GM13977 (cell line): ENCODE measurements around the gene OTOGL.

Experiments
- DNase-seq: peaks from one replicate; pipeline ENCODE4 v3.0.0; 2012; ENCODE audit warnings: low spot score
- in situ Hi-C: fragments of 300-500 bp; cut with MboI; formaldehyde crosslinking; loops from one replicate; pipeline ENCODE4 v1.12.0; 2022; ENCODE audit warnings: low sequenced_read_pairs, low pct_unique_long_range_greater_than_20kb, mixed read lengths, inconsistent platforms; ENCODE audit not compliant: unreplicated experiment
- TF ChIP-seq, protein P1 (sequence below): IDR thresholded peaks from 2 replicates; pipeline ENCODE4 v1.5.1; 2012; ENCODE audit warnings: mild to moderate bottlenecking, control low read depth; ENCODE audit not compliant: insufficient read depth; ENCODE audit errors: extremely low read depth, missing control alignments

OTOGL gene

GRCh38 chr12:80316222-80316621 lies 216.9 kb downstream of the OTOGL start:
- TF ChIP-seq, protein P1, sequence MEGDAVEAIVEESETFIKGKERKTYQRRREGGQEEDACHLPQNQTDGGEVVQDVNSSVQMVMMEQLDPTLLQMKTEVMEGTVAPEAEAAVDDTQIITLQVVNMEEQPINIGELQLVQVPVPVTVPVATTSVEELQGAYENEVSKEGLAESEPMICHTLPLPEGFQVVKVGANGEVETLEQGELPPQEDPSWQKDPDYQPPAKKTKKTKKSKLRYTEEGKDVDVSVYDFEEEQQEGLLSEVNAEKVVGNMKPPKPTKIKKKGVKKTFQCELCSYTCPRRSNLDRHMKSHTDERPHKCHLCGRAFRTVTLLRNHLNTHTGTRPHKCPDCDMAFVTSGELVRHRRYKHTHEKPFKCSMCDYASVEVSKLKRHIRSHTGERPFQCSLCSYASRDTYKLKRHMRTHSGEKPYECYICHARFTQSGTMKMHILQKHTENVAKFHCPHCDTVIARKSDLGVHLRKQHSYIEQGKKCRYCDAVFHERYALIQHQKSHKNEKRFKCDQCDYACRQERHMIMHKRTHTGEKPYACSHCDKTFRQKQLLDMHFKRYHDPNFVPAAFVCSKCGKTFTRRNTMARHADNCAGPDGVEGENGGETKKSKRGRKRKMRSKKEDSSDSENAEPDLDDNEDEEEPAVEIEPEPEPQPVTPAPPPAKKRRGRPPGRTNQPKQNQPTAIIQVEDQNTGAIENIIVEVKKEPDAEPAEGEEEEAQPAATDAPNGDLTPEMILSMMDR: no peak
- in situ Hi-C loops: no loop called here

DNA sequence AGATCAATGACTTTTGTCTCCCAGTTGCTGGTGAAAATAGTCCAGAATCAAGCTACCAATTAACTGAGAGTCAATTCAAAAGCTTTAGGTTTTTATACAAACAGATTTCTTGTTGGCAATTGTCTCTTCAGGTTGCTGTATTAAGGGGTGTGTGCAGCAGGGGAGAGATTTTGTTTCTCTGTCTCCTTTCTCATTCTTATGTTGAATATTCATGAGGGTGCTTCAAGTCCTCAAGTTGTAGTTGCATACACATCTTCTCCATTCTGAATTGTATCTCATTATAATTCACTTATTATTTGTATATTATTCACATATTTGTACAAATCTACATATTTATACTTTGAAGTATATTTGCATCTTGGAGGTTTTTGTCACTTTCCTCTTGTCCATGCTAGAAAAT lies 218.0 kb downstream of the OTOGL start:
- TF ChIP-seq, protein P1: no peak
- in situ Hi-C loops: no loop called here

More at GRCh38 chr12:80316222-80316621, 216.9 kb downstream of the OTOGL start:
- DNase-seq: no peak

DNA sequence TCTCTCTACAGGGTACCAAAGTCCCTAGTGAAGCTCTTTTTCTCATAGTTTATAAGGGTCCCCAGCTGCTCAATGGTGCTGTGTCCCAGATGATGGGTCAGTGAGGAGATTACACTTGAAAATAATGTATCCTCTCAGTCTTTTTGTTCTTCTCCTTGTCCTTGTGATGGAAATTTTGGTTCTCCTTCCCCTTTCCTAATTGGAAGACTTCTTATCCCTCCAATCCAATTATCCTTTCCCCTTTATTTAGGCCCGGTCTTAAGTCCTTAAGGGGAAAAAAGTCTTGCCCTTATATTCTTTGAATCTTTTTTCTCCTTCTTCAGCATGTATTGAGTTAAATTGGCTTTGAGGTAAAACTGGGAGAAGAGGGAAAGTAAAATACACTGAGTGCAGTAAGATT lies 218.6 kb downstream of the OTOGL start:
- DNase-seq: no peak
- in situ Hi-C loops: no loop called here
- TF ChIP-seq, protein P1: no peak

More for the DNA sequence above, 218.0 kb downstream of the OTOGL start:
- no peak for DNase-seq

DNA sequence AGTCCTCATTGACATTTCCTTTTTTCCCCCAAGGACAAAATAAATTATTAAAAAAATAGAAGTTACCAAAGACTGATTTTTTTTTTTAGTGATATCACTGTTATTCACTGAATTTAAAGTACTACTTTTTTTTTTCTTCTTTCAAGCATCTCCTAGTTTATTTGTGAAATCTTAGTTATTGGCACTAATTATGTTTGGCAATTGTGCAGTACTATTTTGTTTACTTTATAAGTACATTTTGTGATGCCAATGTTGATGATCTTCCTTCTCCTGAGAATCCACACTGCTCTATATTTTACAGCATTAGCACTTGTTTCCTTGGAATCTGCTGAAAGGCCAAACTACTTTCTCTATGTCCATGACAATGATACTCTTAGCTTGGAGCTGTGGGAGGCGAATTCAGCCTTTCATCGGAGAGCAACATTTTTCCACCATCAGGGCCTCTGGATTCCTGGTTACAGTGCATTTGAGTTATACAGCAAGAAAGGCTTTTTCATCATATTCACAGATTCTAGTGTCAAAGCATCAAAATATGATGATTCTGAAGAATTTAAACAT lies 220.9 kb downstream of the OTOGL start:
- in situ Hi-C loops: no loop called here
- DNase-seq: no peak
- TF ChIP-seq, protein P1: no peak

DNA sequence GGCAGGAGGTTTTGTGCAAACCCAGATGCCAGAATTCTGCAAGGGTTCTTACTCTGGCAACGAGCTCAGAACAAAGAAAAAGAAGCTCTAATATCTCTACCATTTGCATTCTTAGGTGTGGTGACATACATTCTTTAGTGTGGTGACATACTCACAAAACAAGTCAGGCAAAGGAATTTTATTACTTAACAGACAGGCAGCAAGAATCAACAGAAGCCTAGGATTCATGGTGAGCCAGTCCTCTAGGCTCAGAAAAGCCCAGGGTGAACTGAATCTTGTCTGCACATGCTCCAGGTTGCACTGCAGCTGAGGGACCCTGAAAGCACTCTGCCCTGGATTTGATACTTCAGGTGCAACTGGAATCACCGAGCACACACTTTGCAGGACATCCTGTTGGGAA lies 222.3 kb downstream of the OTOGL start:
- TF ChIP-seq, protein P1: no peak
- in situ Hi-C loops: no loop called here
- no peak for DNase-seq

DNA sequence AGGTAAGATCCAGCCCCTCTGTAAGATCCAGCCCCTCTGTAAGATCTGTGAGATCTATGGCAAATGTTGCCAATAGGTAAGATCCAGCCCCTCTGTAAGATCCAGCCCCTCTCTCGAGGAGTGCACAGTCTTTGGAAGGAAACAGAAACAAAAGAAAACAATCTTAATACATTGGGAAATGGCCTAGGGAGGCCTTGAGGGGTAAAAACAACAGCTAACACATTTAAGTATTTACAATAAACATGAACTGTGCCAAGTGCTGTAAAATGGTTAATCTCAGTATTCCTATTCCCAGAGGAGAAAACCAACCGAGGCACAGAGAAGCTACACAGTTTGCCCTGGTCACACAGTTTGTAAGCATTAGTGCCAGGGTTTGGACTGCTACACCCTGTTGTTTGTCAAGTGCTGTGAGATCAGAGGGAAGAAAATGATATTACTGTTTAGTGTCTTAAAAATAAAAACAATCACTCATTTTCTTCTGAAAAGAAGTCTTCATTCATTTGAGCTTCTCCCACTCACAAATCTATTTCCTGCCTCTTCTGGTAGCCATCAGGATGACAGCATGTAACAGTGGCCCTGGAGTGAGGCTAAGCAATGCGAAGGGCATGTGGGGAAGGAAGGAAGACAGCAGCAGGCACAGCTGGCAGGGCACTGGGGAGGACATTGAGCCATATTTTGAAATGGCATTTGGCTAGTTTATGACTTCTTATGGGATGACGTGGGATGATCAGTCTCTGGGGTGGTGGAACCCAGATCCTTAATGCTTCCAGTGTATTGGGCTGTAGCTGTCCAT lies 226.0 kb downstream of the OTOGL start:
- TF ChIP-seq, protein P1: no peak
- DNase-seq: no peak
- in situ Hi-C loops: no loop called here
